Keratinocyte (primary cell): ENCODE measurements around the gene IKZF5.

ENCODE experiments used
- CTCF ChIP-seq, 3 experiments: IDR thresholded peaks in 1 of 3; conservative IDR thresholded peaks in 1 of 3; optimal IDR thresholded peaks in 1 of 3; 2 replicates in 2 of 3; 3 replicates in 1 of 3; pipeline versions ENCODE3 to v1.5.1; 2011; ENCODE audit warnings: low read length in 3 of 3, mild to moderate bottlenecking in 3 of 3, moderate library complexity in 2 of 3, control low read depth in 1 of 3, inconsistent platforms in 1 of 3; ENCODE audit not compliant: insufficient read depth in 2 of 3; ENCODE audit errors: extremely low read depth in 1 of 3
- EZH2 ChIP-seq: IDR thresholded peaks from one replicate; pipeline ENCODE4 v1.6.1; 2012; ENCODE audit warnings: inconsistent platforms, mild to moderate bottlenecking, low read length, moderate library complexity

GRCh38 chr10:122995936-122996335 is 12.7 kb downstream of the IKZF5 start:
- TF ChIP-seq CTCF (optimal IDR thresholded peaks at IDR 0.05 in 1 of 3, IDR thresholded peaks at IDR 0.05 in 1 of 3, conservative IDR thresholded peaks at IDR 0.05 in 1 of 3; ENCODE audit: extremely low read depth in 1 of 3, insufficient read depth in 2 of 3, low read length in 3 of 3), result no peak
- TF ChIP-seq EZH2, result no peak
